ENCODE measurements around the gene TSPY9.
"Not testable (repeated sequence)": the region's sequence is repeated elsewhere in the genome, so short reads cannot be mapped to it uniquely, and the experiment has no call there.

TSPY9 gene

GRCh38 chrY:9486967-9487366 is at the start of gene TSPY9:
TSS of gene TSPY9 (plus strand) at chrY:9487267. CDS start at chrY:9487313, 46 bp downstream.
- DNase-seq: not testable (repeated sequence)

DNA sequence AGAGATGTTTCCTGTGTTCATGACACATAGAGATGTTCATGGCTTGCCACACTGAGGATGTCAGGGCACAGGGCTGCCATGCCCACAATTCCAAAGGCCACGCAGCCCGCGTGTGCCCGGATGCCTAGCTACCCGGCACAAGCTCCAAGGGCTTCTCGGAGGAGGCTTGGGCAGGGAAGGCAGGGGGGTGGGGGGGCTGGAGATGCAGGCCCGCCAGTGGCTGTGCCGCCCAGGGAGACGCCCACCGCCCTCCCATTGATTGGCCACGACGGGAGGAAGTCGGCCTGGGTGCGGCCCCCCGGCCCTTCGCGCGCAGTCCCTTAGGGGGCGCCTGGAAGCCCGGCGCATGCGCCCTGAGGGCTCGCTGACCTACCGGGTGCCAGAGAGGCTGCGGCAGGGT is 20.4 kb upstream of the TSPY9 start, which contains the start of gene TSPY1:
TSPY1 (plus strand) TSS at position 301 of the 400 bp plus-strand sequence; CDS start at position 347, 46 bp downstream.
- DNase-seq: not testable (repeated sequence)

GRCh38 chrY:9504396-9504795 is 17.3 kb downstream of the TSPY9 start:
- DNase-seq: not testable (repeated sequence)

DNA sequence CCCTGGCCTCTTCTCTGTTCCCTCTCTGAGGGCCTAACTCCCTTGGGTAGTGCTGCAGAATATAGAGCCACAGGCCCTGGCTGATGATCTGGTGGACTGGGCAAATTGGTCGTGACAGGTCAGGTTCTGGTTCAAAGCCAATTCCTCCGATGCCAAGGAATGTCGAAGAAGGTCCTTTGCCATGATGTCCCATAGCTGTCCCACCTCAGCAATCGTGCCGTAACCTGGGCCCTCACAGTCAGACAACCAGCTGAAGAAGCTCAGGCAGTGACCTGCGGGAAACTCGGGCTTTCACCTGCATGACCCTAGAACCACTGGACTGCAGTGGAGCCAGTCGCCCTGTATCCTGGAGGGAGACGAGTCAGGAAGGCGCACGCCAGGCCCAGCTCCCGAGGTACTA is 29.2 kb downstream of the TSPY9 start:
- not testable (repeated sequence) for DNase-seq

GRCh38 chrY:9527580-9527979 is 40.5 kb downstream of the TSPY9 start, which contains the start of gene TSPY10:
TSS of gene TSPY10 (plus strand) at chrY:9527880. CDS start at chrY:9527926, 46 bp downstream.
- DNase-seq: not testable (repeated sequence)

All from kidney glomerular epithelial cell (primary cell).